H1 (cell line): ENCODE results near the gene BRSK2.

ENCODE experiments used
- CEBPB ChIP-seq: IDR thresholded peaks from 2 replicates; pipeline ENCODE4 v1.6.1; 2012; ENCODE audit warnings: low read depth, low read length
- CTCF ChIP-seq, 3 experiments: IDR thresholded peaks; 1 replicate in 2 of 3; 2 replicates in 1 of 3; pipeline versions ENCODE4 v1.5.1 to v1.6.1; 2011; ENCODE audit warnings: low read length in 3 of 3, mild to moderate bottlenecking in 3 of 3, inconsistent platforms in 2 of 3, low read depth in 1 of 3, moderate library complexity in 1 of 3; ENCODE audit not compliant: insufficient read depth in 1 of 3; ENCODE audit errors: control extremely low read depth in 1 of 3

- no peak for TF ChIP-seq CEBPB
- TF ChIP-seq CTCF (IDR thresholded peaks at IDR 0.05; ENCODE audit: control extremely low read depth in 1 of 3, insufficient read depth in 1 of 3, low read depth in 1 of 3, low read length in 3 of 3) = no peak
These were observed 88.3 kb downstream of the BRSK2 start for GRCh38 chr11:1478011-1478410.
